ENCODE measurements around the gene SH3BP5L. TPM values are rescaled to one million over a fixed set of nuclear protein-coding genes. Genes with fewer than 3 reads are reported as not detected.
A peak's percentile ranks its signal among the peaks of the same experiment; 100 is the strongest.

SH3BP5L gene
- total and polyA plus RNA-seq, 2 of the 13 experiments (the other 11 are each of a cell fraction or from before 2014, with no cell fraction given), result 10.3 to 14.9 TPM

DNA sequence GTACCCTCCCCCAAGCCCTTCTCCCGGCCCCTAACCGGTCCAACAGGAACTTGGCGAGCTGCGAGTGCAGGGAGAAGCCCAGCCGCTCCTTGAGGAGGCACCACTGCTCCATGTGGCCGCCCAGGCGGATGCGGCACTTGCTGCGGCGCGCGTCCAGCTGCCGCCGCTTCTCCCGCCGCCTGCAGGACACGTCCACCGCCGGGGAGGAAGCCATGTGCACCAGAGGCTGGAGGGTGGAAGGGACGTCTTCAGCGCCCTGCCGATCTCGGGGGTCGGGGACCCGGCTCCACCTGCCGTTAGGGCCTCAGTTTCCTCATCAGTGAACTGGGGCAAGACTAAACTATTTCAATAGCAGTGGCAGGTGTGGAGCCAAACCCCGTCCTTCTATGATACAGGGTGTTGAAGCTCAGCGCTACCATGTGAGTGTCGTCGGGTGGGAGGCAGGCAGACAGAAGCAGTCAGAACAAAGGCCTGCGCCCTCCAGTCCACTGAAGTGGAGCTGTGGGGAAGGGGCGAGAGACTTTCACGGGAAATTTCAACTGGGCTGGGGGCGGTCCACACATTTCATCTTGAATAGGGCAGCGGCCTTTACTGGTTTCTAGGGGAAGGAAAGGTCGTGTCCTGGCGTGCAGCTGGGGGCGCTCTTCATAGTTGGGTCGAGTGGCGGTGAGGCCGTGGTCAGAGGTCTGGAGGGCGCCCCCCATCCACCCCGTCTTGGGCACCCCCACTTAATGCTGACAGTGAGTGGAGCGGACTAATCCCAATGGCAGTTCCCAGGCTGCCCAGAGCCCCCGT, 32.6 kb upstream of the SH3BP5L start (continued):
- TF ChIP-seq KLF6 (CRISPR knock-in tag; IDR thresholded peaks at IDR 0.05), result no peak
- TF ChIP-seq, protein P1, sequence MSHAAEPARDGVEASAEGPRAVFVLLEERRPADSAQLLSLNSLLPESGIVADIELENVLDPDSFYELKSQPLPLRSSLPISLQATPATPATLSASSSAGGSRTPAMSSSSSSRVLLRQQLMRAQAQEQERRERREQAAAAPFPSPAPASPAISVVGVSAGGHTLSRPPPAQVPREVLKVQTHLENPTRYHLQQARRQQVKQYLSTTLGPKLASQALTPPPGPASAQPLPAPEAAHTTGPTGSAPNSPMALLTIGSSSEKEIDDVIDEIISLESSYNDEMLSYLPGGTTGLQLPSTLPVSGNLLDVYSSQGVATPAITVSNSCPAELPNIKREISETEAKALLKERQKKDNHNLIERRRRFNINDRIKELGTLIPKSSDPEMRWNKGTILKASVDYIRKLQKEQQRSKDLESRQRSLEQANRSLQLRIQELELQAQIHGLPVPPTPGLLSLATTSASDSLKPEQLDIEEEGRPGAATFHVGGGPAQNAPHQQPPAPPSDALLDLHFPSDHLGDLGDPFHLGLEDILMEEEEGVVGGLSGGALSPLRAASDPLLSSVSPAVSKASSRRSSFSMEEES (CRISPR knock-in tag; IDR thresholded peaks at IDR 0.05), result 0 out of 2 replicates have a peak, but pooled peaks have one; percentile 23
- peak; percentile 58; the same call in 1 of the 2 replicates for TF ChIP-seq ZNF543 (CRISPR knock-in tag; IDR thresholded peaks at IDR 0.05)
- no peak for TF ChIP-seq ZNF33A (CRISPR knock-in tag; IDR thresholded peaks at IDR 0.05; ENCODE audit: borderline replicate concordance)
- TF ChIP-seq GLMP (CRISPR knock-in tag; IDR thresholded peaks at IDR 0.05; ENCODE audit: borderline replicate concordance), result no peak
- peak; percentile 74 for TF ChIP-seq ZBTB33 (CRISPR knock-in tag; IDR thresholded peaks at IDR 0.05)
- no peak for TF ChIP-seq MNT (IDR thresholded peaks at IDR 0.05)
- 0 out of 2 replicates have a peak, but pooled peaks have one; percentile 24 for TF ChIP-seq DMTF1 (CRISPR knock-in tag; IDR thresholded peaks at IDR 0.05)
- peak; percentile 43; the same call in 1 of the 2 replicates for TF ChIP-seq TAF1 (CRISPR knock-in tag; IDR thresholded peaks at IDR 0.05)
- no peak; the same call in 1 of the 2 replicates for TF ChIP-seq ZNF101 (CRISPR knock-in tag; IDR thresholded peaks at IDR 0.05; ENCODE audit: borderline replicate concordance, low read depth)
- TF ChIP-seq ISL2 (CRISPR knock-in tag; IDR thresholded peaks at IDR 0.05), result no peak
- TF ChIP-seq ZNF331 (CRISPR knock-in tag; IDR thresholded peaks at IDR 0.05), result no peak
- TF ChIP-seq ZNF709 (CRISPR knock-in tag; IDR thresholded peaks at IDR 0.05), result no peak
- TF ChIP-seq, protein P2, sequence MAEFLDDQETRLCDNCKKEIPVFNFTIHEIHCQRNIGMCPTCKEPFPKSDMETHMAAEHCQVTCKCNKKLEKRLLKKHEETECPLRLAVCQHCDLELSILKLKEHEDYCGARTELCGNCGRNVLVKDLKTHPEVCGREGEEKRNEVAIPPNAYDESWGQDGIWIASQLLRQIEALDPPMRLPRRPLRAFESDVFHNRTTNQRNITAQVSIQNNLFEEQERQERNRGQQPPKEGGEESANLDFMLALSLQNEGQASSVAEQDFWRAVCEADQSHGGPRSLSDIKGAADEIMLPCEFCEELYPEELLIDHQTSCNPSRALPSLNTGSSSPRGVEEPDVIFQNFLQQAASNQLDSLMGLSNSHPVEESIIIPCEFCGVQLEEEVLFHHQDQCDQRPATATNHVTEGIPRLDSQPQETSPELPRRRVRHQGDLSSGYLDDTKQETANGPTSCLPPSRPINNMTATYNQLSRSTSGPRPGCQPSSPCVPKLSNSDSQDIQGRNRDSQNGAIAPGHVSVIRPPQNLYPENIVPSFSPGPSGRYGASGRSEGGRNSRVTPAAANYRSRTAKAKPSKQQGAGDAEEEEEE (CRISPR knock-in tag; IDR thresholded peaks at IDR 0.05; ENCODE audit: borderline replicate concordance), result no peak
- peak; percentile 72; the same call in 1 of the 2 replicates for TF ChIP-seq TOPORS (CRISPR knock-in tag; IDR thresholded peaks at IDR 0.05)
- TF ChIP-seq ZBTB8A (CRISPR knock-in tag; IDR thresholded peaks at IDR 0.05; ENCODE audit: borderline replicate concordance, low read depth), result no peak
- TF ChIP-seq MLLT10 (CRISPR knock-in tag; IDR thresholded peaks at IDR 0.05), result no peak
